ENCODE measurements around the gene CLCF1.

Gene CLCF1

GRCh38 chr11:67396587-67397389 lies 23.4 kb upstream of the CLCF1 start:
- H3K36me3 ChIP-seq (ENCODE audit: insufficient read depth, low read length), result peaks cover 41% of the 10 kb centered on the region
- no peaks in the 10 kb centered on the region for H3K9me3 ChIP-seq (ENCODE audit: low read length)
- no peaks in the 10 kb centered on the region for H3K27me3 ChIP-seq (ENCODE audit: insufficient read depth, low read length)
- H2AFZ ChIP-seq (ENCODE audit: low read depth, low read length), result no peak overlapping the region
- H3K4me3 ChIP-seq (ENCODE audit: low read length), result no peak overlapping the region
- peaks cover 18% of the 10 kb centered on the region for H3K4me1 ChIP-seq (ENCODE audit: insufficient read depth, low read length)

- Histone ChIP-seq H3K4me1 (ENCODE audit: insufficient read depth, low read length) (peaks cover 19% of the 10 kb centered on the region), H3K4me3 (ENCODE audit: low read length) (no peak overlapping the region), H3K27me3 (ENCODE audit: insufficient read depth, low read length) (no peaks in the 10 kb centered on the region), H2AFZ (ENCODE audit: low read depth, low read length) (no peak overlapping the region), H3K36me3 (ENCODE audit: insufficient read depth, low read length) (peaks cover 41% of the 10 kb centered on the region), H3K9me3 (ENCODE audit: low read length) (no peaks in the 10 kb centered on the region)
These were observed 22.8 kb upstream of the CLCF1 start for GRCh38 chr11:67396259-67396581.

GRCh38 chr11:67395555-67396258 lies 22.3 kb upstream of the CLCF1 start:
- Histone ChIP-seq H3K36me3 (ENCODE audit: insufficient read depth, low read length) (peaks cover 41% of the 10 kb centered on the region), H3K4me3 (ENCODE audit: low read length) (no peak overlapping the region), H3K27me3 (ENCODE audit: insufficient read depth, low read length) (no peaks in the 10 kb centered on the region), H3K9me3 (ENCODE audit: low read length) (no peaks in the 10 kb centered on the region), H3K4me1 (ENCODE audit: insufficient read depth, low read length) (peaks cover 20% of the 10 kb centered on the region), H2AFZ (ENCODE audit: low read depth, low read length) (no peak overlapping the region)

GRCh38 chr11:67393990-67394389 lies 20.6 kb upstream of the CLCF1 start:
- Histone ChIP-seq H3K36me3 (ENCODE audit: insufficient read depth, low read length) (peaks cover 31% of the 10 kb centered on the region), H3K4me3 (ENCODE audit: low read length) (no peak overlapping the region), H3K27me3 (ENCODE audit: insufficient read depth, low read length) (no peaks in the 10 kb centered on the region), H3K9me3 (ENCODE audit: low read length) (no peaks in the 10 kb centered on the region), H2AFZ (ENCODE audit: low read depth, low read length) (no peak overlapping the region), H3K4me1 (ENCODE audit: insufficient read depth, low read length) (peaks cover 14% of the 10 kb centered on the region)

- H3K27me3 ChIP-seq (ENCODE audit: insufficient read depth, low read length), result no peaks in the 10 kb centered on the region
- no peak overlapping the region for H3K4me3 ChIP-seq (ENCODE audit: low read length)
- no peak overlapping the region for H2AFZ ChIP-seq (ENCODE audit: low read depth, low read length)
These were observed 20.0 kb upstream of the CLCF1 start for GRCh38 chr11:67393437-67393836.

GRCh38 chr11:67392183-67392715 lies 18.9 kb upstream of the CLCF1 start:
- peak overlapping the region; percentile 86 for H3K4me3 ChIP-seq (ENCODE audit: low read length)
- H3K9me3 ChIP-seq (ENCODE audit: low read length), result no peaks in the 10 kb centered on the region
- no peaks in the 10 kb centered on the region for H3K27me3 ChIP-seq (ENCODE audit: insufficient read depth, low read length)
- peaks cover 15% of the 10 kb centered on the region for H3K36me3 ChIP-seq (ENCODE audit: insufficient read depth, low read length)
- H3K4me1 ChIP-seq (ENCODE audit: insufficient read depth, low read length), result peaks cover 14% of the 10 kb centered on the region
- H2AFZ ChIP-seq (ENCODE audit: low read depth, low read length), result peak overlapping the region; percentile 52

More at GRCh38 chr11:67393437-67393836, 20.0 kb upstream of the CLCF1 start:
- Histone ChIP-seq H3K36me3 (ENCODE audit: insufficient read depth, low read length) (peaks cover 25% of the 10 kb centered on the region), H3K9me3 (ENCODE audit: low read length) (no peaks in the 10 kb centered on the region), H3K4me1 (ENCODE audit: insufficient read depth, low read length) (peaks cover 14% of the 10 kb centered on the region)

GRCh38 chr11:67391304-67392182 lies 18.1 kb upstream of the CLCF1 start, which contains the start of gene RAD9A:
TSS of gene RAD9A (plus strand) at chr11:67391986. CDS start at chr11:67392045, 59 bp downstream.
- Histone ChIP-seq H3K4me1 (ENCODE audit: insufficient read depth, low read length) (peaks cover 14% of the 10 kb centered on the region), H3K36me3 (ENCODE audit: insufficient read depth, low read length) (peaks cover 12% of the 10 kb centered on the region), H3K27me3 (ENCODE audit: insufficient read depth, low read length) (no peaks in the 10 kb centered on the region), H2AFZ (ENCODE audit: low read depth, low read length) (peak within 1 kb of the TSS; percentile 52), H3K9me3 (ENCODE audit: low read length) (no peaks in the 10 kb centered on the region), H3K4me3 (ENCODE audit: low read length) (peak within 1 kb of the TSS; percentile 86)

GRCh38 chr11:67390947-67391303 lies 17.5 kb upstream of the CLCF1 start:
- Histone ChIP-seq H3K36me3 (ENCODE audit: insufficient read depth, low read length) (peaks cover 8% of the 10 kb centered on the region), H3K27me3 (ENCODE audit: insufficient read depth, low read length) (no peaks in the 10 kb centered on the region)

GRCh38 chr11:67389477-67389876 lies 16.1 kb upstream of the CLCF1 start:
- no peak overlapping the region for H2AFZ ChIP-seq (ENCODE audit: low read depth, low read length)
- no peaks in the 10 kb centered on the region for H3K9me3 ChIP-seq (ENCODE audit: low read length)
- H3K4me3 ChIP-seq (ENCODE audit: low read length), result no peak overlapping the region
- H3K4me1 ChIP-seq (ENCODE audit: insufficient read depth, low read length), result peaks cover 14% of the 10 kb centered on the region
- no peaks in the 10 kb centered on the region for H3K27me3 ChIP-seq (ENCODE audit: insufficient read depth, low read length)
- peaks cover 4% of the 10 kb centered on the region for H3K36me3 ChIP-seq (ENCODE audit: insufficient read depth, low read length)

More at GRCh38 chr11:67390947-67391303, 17.5 kb upstream of the CLCF1 start:
- Histone ChIP-seq H3K4me1 (ENCODE audit: insufficient read depth, low read length) (peaks cover 14% of the 10 kb centered on the region), H3K4me3 (ENCODE audit: low read length) (peak overlapping the region; percentile 86), H2AFZ (ENCODE audit: low read depth, low read length) (peak overlapping the region; percentile 52), H3K9me3 (ENCODE audit: low read length) (no peaks in the 10 kb centered on the region)

- no peak overlapping the region for H3K4me3 ChIP-seq (ENCODE audit: low read length)
- no peaks in the 10 kb centered on the region for H3K36me3 ChIP-seq (ENCODE audit: insufficient read depth, low read length)
- no peaks in the 10 kb centered on the region for H3K27me3 ChIP-seq (ENCODE audit: insufficient read depth, low read length)
- H3K4me1 ChIP-seq (ENCODE audit: insufficient read depth, low read length), result peaks cover 11% of the 10 kb centered on the region
- H2AFZ ChIP-seq (ENCODE audit: low read depth, low read length), result no peak overlapping the region
- H3K9me3 ChIP-seq (ENCODE audit: low read length), result no peaks in the 10 kb centered on the region
These were observed 14.1 kb upstream of the CLCF1 start for GRCh38 chr11:67387518-67387917.

GRCh38 chr11:67387069-67387468 lies 13.7 kb upstream of the CLCF1 start:
- H2AFZ ChIP-seq (ENCODE audit: low read depth, low read length), result no peak overlapping the region
- H3K4me1 ChIP-seq (ENCODE audit: insufficient read depth, low read length), result peaks cover 8% of the 10 kb centered on the region
- no peak overlapping the region for H3K4me3 ChIP-seq (ENCODE audit: low read length)
- H3K36me3 ChIP-seq (ENCODE audit: insufficient read depth, low read length), result no peaks in the 10 kb centered on the region
- H3K27me3 ChIP-seq (ENCODE audit: insufficient read depth, low read length), result no peaks in the 10 kb centered on the region
- H3K9me3 ChIP-seq (ENCODE audit: low read length), result no peaks in the 10 kb centered on the region

GRCh38 chr11:67384851-67385366 lies 11.5 kb upstream of the CLCF1 start:
- no peak overlapping the region for H3K4me3 ChIP-seq (ENCODE audit: low read length)
- H3K4me1 ChIP-seq (ENCODE audit: insufficient read depth, low read length), result no peaks in the 10 kb centered on the region
- H2AFZ ChIP-seq (ENCODE audit: low read depth, low read length), result no peak overlapping the region
- no peaks in the 10 kb centered on the region for H3K36me3 ChIP-seq (ENCODE audit: insufficient read depth, low read length)
- no peaks in the 10 kb centered on the region for H3K9me3 ChIP-seq (ENCODE audit: low read length)
- H3K27me3 ChIP-seq (ENCODE audit: insufficient read depth, low read length), result no peaks in the 10 kb centered on the region
